ENCODE measurements around the gene PRCC.

The PRCC gene

GRCh38 chr1:156813298-156813697 is 46.0 kb downstream of the PRCC start:
- DNase-seq (ENCODE audit: low read depth in 2 of 2, low spot score in 1 of 2), result no peak

- DNase-seq (ENCODE audit: low read depth in 2 of 2, low spot score in 1 of 2), result peak; percentile 38 to 47
These were observed 46.6 kb downstream of the PRCC start for GRCh38 chr1:156813750-156814570.

- no peak for DNase-seq (ENCODE audit: low read depth in 2 of 2, low spot score in 1 of 2)
These were observed 47.4 kb downstream of the PRCC start for GRCh38 chr1:156814571-156815260.

GRCh38 chr1:156815307-156815826 is 48.0 kb downstream of the PRCC start:
- no peak for DNase-seq (ENCODE audit: low read depth in 2 of 2, low spot score in 1 of 2)

- DNase-seq (ENCODE audit: low read depth in 2 of 2, low spot score in 1 of 2), result no peak
These were observed 48.7 kb downstream of the PRCC start for GRCh38 chr1:156815961-156816422.

GRCh38 chr1:156816561-156817328 is 49.4 kb downstream of the PRCC start, which contains the start of gene SH2D2A:
Gene SH2D2A (minus strand): TSS chr1:156816848. CDS start chr1:156816708, 140 bp downstream.
- DNase-seq (ENCODE audit: low read depth in 2 of 2, low spot score in 1 of 2), result peak; percentile 90 to 92

GRCh38 chr1:156821801-156822200 is 54.5 kb downstream of the PRCC start:
- no peak for DNase-seq (ENCODE audit: low read depth in 2 of 2, low spot score in 1 of 2)

GRCh38 chr1:156822680-156823079 is 55.3 kb downstream of the PRCC start:
- no peak for DNase-seq (ENCODE audit: low read depth in 2 of 2, low spot score in 1 of 2)

GRCh38 chr1:156823210-156823790 is 56.0 kb downstream of the PRCC start:
- no peak for DNase-seq (ENCODE audit: low read depth in 2 of 2, low spot score in 1 of 2)

GRCh38 chr1:156826630-156827029 is 59.3 kb downstream of the PRCC start:
- DNase-seq (ENCODE audit: low read depth in 2 of 2, low spot score in 1 of 2), result no peak

GRCh38 chr1:156828400-156829124 is 61.2 kb downstream of the PRCC start:
- no peak for DNase-seq (ENCODE audit: low read depth in 2 of 2, low spot score in 1 of 2)

GRCh38 chr1:156832434-156832833 is 65.1 kb downstream of the PRCC start:
- DNase-seq (ENCODE audit: low read depth in 2 of 2, low spot score in 1 of 2), result no peak

- DNase-seq (ENCODE audit: low read depth in 2 of 2, low spot score in 1 of 2), result no peak
These were observed 66.3 kb downstream of the PRCC start for GRCh38 chr1:156833603-156834002.

- no peak for DNase-seq (ENCODE audit: low read depth in 2 of 2, low spot score in 1 of 2)
These were observed 67.0 kb downstream of the PRCC start for GRCh38 chr1:156834322-156834721.

- no peak for DNase-seq (ENCODE audit: low read depth in 2 of 2, low spot score in 1 of 2)
These were observed 68.8 kb downstream of the PRCC start for GRCh38 chr1:156836041-156836654.

- no peak for DNase-seq (ENCODE audit: low read depth in 2 of 2, low spot score in 1 of 2)
These were observed 69.6 kb downstream of the PRCC start for GRCh38 chr1:156836892-156837291.

GRCh38 chr1:156838972-156839371 is 71.6 kb downstream of the PRCC start:
- DNase-seq (ENCODE audit: low read depth in 2 of 2, low spot score in 1 of 2), result no peak

- DNase-seq (ENCODE audit: low read depth in 2 of 2, low spot score in 1 of 2), result no peak
These were observed 72.2 kb downstream of the PRCC start for GRCh38 chr1:156839426-156840109.

GRCh38 chr1:156840186-156840897 is 73.0 kb downstream of the PRCC start:
- DNase-seq (ENCODE audit: low read depth in 2 of 2, low spot score in 1 of 2), result no peak

All from stimulated activated CD8-positive, alpha-beta memory T cell treated with anti-CD3 and anti-CD28 coated beads, Interleukin-4, amount 100 ng/mL, for 1 hour (primary cell).